Stimulated activated CD8-positive, alpha-beta memory T cell treated with anti-CD3 and anti-CD28 coated beads, Interleukin-15, amount 100 ng/mL, for 4 hours (primary cell): ENCODE data around the gene ARHGAP22.

ENCODE experiments used
- DNase-seq, 2 donors: peaks; one replicate each; pipeline ENCODE4 v3.0.0-alpha.2; 2020; ENCODE audit warnings: low read depth in 2 of 2

The ARHGAP22 gene

DNA sequence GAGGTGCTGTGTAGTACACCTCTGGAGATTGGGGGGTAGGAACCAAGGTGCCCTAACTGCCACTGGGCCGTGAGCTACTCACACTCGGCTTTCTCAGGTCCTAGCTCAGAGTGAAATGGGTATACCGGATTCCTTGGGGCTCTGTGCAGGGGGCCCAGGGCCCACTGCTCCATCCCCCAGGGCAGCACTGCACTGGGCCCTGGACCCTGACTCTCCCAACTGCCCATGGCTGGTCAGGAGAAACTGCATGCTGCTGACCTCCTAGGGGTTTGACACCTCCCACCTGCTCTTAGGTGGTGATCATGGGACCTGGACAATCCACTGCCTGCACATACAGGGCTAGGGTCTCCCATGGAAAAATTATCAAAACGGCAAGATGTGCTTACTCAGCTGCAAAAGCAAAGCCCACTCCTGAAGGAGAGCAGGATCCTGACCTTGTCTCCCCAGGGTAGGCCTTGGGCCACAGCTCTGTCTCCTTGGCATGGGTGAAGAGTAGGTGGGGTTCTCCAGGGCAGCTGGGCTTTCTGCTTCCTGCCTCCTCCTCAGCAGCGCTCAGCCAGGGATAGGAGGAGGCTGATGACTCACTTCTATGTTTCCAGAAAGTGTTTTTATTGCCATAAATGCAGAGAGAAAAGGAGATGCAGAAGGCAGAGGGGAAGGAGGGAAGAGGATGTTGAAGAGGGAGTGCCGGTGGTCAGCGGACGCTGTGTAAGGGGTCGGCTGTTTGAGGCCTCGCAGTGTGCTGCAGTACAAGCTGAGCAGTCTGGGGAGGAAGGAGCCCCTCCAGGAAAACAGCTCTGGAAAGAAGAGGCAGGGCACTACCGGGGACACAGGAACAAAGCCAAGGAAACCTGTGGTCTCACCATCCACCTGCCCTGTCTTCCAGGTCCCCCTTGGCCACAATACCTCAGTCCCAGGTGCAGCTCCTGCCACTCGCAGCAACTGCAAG lies 107.8 kb downstream of the ARHGAP22 start:
- no peak for DNase-seq

GRCh38 chr10:48496105-48496830 lies 108.6 kb downstream of the ARHGAP22 start:
- no peak for DNase-seq

- no peak for DNase-seq
Observed at GRCh38 chr10:48495282-48496045, 109.4 kb downstream of the ARHGAP22 start.

DNA sequence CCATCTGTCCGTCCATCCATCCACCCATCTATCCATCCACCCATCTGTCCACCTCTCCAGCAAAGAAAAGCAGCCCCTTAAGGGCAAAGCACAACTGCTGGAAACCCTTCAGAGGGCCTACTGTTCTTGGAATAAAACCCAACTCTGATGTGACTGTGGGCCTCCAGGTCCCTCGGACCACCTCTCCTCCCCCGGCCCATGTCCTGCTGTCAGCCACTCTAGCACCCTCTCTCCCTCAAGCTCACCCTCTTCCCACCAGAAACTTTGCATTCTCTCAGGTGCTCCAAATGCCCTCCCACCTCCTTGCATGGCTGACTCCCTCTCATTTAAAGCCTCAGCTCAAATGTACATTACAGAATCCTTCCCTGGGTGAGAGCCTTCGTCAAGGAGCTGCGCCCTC lies 110.3 kb downstream of the ARHGAP22 start:
- DNase-seq = no peak

- DNase-seq = no peak
Observed at GRCh38 chr10:48494073-48494472, 110.8 kb downstream of the ARHGAP22 start.

GRCh38 chr10:48493083-48493871 lies 111.6 kb downstream of the ARHGAP22 start:
- DNase-seq = no peak

- DNase-seq = no peak
Observed at GRCh38 chr10:48492201-48492600, 112.7 kb downstream of the ARHGAP22 start.

- no peak for DNase-seq
Observed at GRCh38 chr10:48491392-48492139, 113.3 kb downstream of the ARHGAP22 start.

- no peak for DNase-seq
Observed at GRCh38 chr10:48490946-48491345, 113.9 kb downstream of the ARHGAP22 start.

- no peak for DNase-seq
Observed at GRCh38 chr10:48490571-48490940, 114.3 kb downstream of the ARHGAP22 start.

- DNase-seq = no peak
Observed at GRCh38 chr10:48489099-48489498, 115.8 kb downstream of the ARHGAP22 start.

GRCh38 chr10:48487244-48487643 lies 117.6 kb downstream of the ARHGAP22 start:
- DNase-seq = no peak

DNA sequence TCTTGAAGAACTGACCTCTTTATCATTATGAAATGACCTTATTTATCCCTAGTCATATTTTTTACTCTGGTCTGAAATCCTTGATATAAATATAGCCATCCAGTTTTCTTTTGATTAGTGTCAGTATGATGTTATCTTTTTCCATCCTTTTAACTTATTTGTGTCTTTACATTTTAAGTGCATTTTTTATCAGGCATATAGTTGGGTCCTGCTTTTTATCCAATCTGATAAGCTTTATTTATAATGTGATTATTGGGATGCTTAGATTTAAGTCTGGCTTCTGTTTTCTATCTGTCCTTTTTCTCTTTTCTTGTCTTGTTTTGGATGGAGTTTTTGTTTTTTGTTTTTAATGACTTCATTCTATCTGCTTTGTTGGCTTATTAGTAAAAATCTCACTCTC lies 119.2 kb downstream of the ARHGAP22 start:
- no peak for DNase-seq

DNA sequence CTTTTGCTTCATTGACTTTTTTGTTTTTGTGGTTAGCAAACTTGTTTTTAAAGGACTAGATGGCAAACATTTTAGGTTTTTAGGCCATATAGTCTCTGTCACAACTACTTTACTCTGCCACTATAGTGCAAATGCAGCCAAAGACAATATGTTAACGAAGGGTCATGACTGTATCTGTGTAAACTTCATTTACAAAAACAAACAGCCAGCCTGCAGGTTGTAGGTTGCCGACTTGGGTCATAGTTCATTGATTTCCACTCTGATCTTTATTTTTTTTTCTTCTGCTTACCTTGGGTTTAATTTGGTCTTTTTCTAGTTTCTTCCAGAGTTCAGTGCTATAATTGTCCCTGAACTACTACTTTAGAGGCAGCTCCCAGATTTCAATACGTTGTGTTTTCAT lies 120.0 kb downstream of the ARHGAP22 start:
- no peak for DNase-seq

GRCh38 chr10:48482207-48482606 lies 122.7 kb downstream of the ARHGAP22 start:
- no peak for DNase-seq

GRCh38 chr10:48481385-48481784 lies 123.5 kb downstream of the ARHGAP22 start:
- DNase-seq = no peak

DNA sequence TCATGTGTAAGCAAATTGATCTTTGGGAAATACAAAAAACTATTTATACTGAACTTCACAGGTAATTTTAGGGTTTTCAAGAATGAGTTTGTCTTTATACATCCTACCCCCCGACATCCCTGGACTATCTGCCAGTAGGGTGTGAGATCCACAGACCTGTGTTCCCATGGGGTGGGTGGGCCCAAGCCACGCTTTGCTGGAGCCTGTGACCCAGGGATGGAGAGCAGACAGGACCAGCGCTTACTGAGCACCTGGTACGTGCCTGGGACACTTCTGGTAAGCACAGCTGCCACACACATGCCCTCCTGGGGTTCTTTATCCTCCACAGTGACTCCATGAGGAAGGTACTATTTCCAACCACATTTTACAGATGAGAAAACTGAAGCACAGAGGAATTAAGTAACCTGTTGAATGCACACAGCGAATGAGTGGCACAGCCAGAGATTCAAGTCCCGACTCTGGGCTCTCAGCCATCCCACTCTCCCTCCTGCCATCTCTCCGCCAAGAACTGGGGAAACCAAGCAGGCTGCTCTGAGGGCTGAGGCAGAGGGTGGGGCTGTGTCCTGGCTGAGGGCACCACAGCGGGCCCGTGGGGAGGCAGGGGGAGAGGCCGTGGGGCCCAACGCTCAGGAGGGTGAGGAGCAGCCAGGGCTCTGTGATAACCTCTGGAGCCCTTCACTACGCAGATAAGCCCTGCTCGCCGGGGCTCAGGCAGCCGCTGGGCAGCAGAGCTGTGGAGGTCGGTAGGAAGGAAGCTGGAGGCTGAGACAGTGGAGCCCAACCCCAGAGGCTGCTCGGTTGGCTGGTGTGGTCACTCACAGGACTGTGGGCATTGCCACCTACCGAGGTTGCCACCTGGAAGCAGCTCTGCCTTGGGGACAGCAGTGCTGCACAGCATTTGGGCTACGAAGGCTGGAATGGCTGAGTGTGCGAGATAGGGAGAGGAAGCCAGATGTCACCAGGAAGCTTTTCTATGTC lies 124.2 kb downstream of the ARHGAP22 start:
- DNase-seq = no peak

DNA sequence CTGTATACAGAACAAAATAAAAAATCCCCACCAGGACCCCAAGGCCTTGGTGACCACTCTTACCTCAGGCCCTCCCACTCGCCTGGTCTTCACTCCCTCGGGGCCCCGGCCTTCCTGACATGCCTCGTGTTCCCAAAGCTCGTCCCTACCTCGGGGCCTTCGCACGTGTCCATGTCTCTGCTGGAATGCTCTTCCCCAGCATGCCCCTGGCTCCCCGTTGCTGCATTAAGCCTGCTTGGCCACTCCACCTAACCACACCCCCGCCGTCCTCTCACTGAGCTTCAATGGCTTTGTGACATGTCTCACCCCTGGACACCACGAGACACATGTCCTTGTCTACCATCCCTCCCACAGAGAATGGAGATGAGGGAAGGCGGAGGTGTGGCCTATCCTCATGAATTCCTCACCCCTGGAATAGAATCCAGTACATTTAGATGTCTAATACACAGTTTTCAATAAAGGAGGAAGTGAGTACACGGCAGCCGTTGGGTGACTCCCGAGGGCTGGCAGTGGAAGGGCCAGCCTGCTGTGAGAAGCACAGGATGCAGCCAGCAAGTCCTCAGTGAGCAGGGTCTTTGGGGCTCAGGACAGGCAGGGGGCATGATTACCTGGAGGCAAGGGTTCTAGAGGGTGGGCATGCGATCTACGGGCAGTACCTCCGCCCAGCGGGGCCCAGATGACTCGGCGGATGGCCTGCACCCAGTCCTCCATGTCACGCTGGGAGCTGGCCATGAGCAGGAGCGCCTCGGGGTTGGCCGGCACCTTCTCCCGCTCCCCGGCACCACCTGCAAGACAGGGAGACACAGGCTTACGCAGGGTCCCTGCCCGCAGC lies 125.7 kb downstream of the ARHGAP22 start:
- DNase-seq = no peak

DNA sequence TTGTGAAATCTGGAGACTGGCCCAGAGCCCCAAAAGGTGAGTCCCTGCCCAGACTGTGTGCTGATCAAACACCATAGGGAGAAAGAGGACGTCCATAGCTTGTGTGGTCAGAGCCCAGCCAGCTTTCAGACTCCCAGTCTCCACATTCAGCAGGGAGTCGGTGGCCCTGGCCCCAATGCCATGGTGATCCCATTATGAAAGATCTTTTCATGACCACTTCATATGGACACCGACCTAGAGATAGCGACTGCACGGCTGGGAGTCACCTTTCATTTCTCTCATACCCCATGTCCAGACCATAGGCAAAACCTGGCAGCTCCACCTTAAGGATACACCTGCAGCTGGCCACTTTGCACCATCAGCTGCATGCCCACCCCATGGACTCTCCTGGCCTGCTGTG lies 126.4 kb downstream of the ARHGAP22 start:
- no peak for DNase-seq
